A549 (cell line): ENCODE measurements around the gene SCAANT1. TPM values are rescaled to one million over a fixed set of nuclear protein-coding genes. Genes with fewer than 3 reads are reported as not detected.

ENCODE experiments used
- ATAC-seq, 2 experiments: fragments of 200-7000 bp in 1 of 2; fragments of >200 bp in 1 of 2; cut with Nextera tagmentation in 1 of 2; cut with Tn5 transposase in 1 of 2; 3 replicates each; pipeline versions ENCODE4 v1.8.0 to v1.9.1; 2018 to 2020; ENCODE audit warnings: mild to moderate bottlenecking in 1 of 2, moderate library complexity in 1 of 2
- CTCF ChIA-PET: fragments of 300-600 bp; sonication (Branson Sonifier 250); formaldehyde crosslinking; extraction: SDS; loops from one replicate; lab custom pipeline; 2021; ENCODE audit warnings: antibody characterized with exemption, inconsistent platforms; lab: Yijun Ruan, JAX
- POLR2A ChIA-PET: fragments of 350-600 bp; formaldehyde crosslinking; extraction: SDS; loops from one replicate; lab custom pipeline; 2021; ENCODE audit warnings: antibody characterized with exemption, inconsistent platforms; lab: Yijun Ruan, JAX
- DNase-seq, 2 experiments: peaks; one replicate each; pipeline versions ENCODE4 v3.0.0 to v3.0.0-alpha.2; 2011 to 2016; ENCODE audit warnings: low read depth in 1 of 2, low spot score in 1 of 2
- FAIRE-seq: peaks from 2 replicates; lab custom pipeline; 2011; peaks lifted over from hg19 to GRCh38; lab: Jason Lieb, UNC
- H3K27ac ChIP-seq, 2 experiments: fragments of >200 bp; sonication (Bioruptor Twin); formaldehyde crosslinking; 3 replicates each; pipeline ENCODE4 v1.5.1; 2016 to 2017
- H3K4me1 ChIP-seq: fragments of >200 bp; sonication (Bioruptor Twin); formaldehyde crosslinking; 3 replicates; pipeline ENCODE4 v1.6.1; 2016
- H3K4me2 ChIP-seq: fragments of >200 bp; sonication (Bioruptor Twin); formaldehyde crosslinking; 3 replicates; pipeline ENCODE4 v1.6.1; 2016
- H3K4me3 ChIP-seq: fragments of >200 bp; sonication (Bioruptor Twin); formaldehyde crosslinking; 3 replicates; pipeline ENCODE4 v1.5.1; 2016
- H3K9me3 ChIP-seq: fragments of >200 bp; sonication (Bioruptor Twin); formaldehyde crosslinking; 3 replicates; pipeline ENCODE4 v1.6.1; 2016
- BCL3 ChIP-seq: fragments of >200 bp; sonication (Bioruptor Twin); formaldehyde crosslinking; IDR thresholded peaks from 3 replicates; pipeline ENCODE4 v1.6.1; 2016
- CBX2 ChIP-seq: fragments of 200-600 bp; sonication (generic); IDR thresholded peaks from 2 replicates; pipeline ENCODE4 v1.6.1; 2016; ENCODE audit warnings: low read depth, mild to moderate bottlenecking, borderline replicate concordance
- CHD2 ChIP-seq: fragments of 150-350 bp; IDR thresholded peaks from 2 replicates; pipeline ENCODE4 v1.6.1; 2014; ENCODE audit warnings: low read length; ENCODE audit not compliant: partially characterized antibody
- CHD4 ChIP-seq: fragments of 200-600 bp; sonication (generic); IDR thresholded peaks from 2 replicates; pipeline ENCODE4 v1.6.1; 2016; ENCODE audit warnings: antibody characterized with exemption, mild to moderate bottlenecking, borderline replicate concordance
- E2F6 ChIP-seq: IDR thresholded peaks from 2 replicates; pipeline ENCODE4 v1.6.1; 2012; ENCODE audit warnings: low read depth, borderline replicate concordance
- ELK1 ChIP-seq: fragments of 150-350 bp; IDR thresholded peaks from 2 replicates; pipeline ENCODE4 v1.6.1; 2014; ENCODE audit warnings: low read depth, mild to moderate bottlenecking, low read length
- FOSL2 ChIP-seq, 2 experiments: fragments of 450-650 bp in 1 of 2; fragments of >200 bp in 1 of 2; sonication (Bioruptor Twin) in 1 of 2; formaldehyde crosslinking; IDR thresholded peaks; 2 replicates each; pipeline versions ENCODE4 v1.5.0 to v1.6.1; 2016 to 2020; ENCODE audit warnings: mild to moderate bottlenecking in 1 of 2, moderate library complexity in 1 of 2
- GATA3 ChIP-seq: IDR thresholded peaks from 2 replicates; pipeline ENCODE4 v1.6.1; 2012; ENCODE audit warnings: borderline replicate concordance
- HDAC2 ChIP-seq: fragments of 200-600 bp; sonication (generic); IDR thresholded peaks from 2 replicates; pipeline ENCODE4 v1.6.1; 2016
- HES2 ChIP-seq: fragments of >200 bp; sonication (Bioruptor Twin); formaldehyde crosslinking; IDR thresholded peaks from 2 replicates; pipeline ENCODE4 v1.6.1; 2016
- HEYL ChIP-seq: fragments of 250-450 bp; sonication (Bioruptor Pico); IDR thresholded peaks from 2 replicates; pipeline ENCODE4 v1.8.0; 2021; ENCODE audit warnings: mild to moderate bottlenecking, moderate library complexity
- HOXB5 ChIP-seq: fragments of 250-450 bp; sonication (Bioruptor Pico); IDR thresholded peaks from 2 replicates; pipeline ENCODE4 v1.5.0; 2020; ENCODE audit warnings: mild to moderate bottlenecking, moderate library complexity
- JUN ChIP-seq, 2 experiments: fragments of >200 bp; sonication (Bioruptor Twin); formaldehyde crosslinking; IDR thresholded peaks; 2 replicates in 1 of 2; 3 replicates in 1 of 2; pipeline ENCODE4 v1.6.1; 2016 to 2017
- MAX ChIP-seq: IDR thresholded peaks from 2 replicates; pipeline ENCODE4 v1.6.1; 2012
- MAZ ChIP-seq: fragments of 150-350 bp; IDR thresholded peaks from 2 replicates; pipeline ENCODE4 v1.6.1; 2014; ENCODE audit warnings: antibody characterized with exemption, low read depth, low read length, borderline replicate concordance
- MYC ChIP-seq: IDR thresholded peaks from 2 replicates; pipeline ENCODE4 v1.6.1; 2012; ENCODE audit warnings: mild to moderate bottlenecking, inconsistent platforms, low read length, improper control_type of control experiment, borderline replicate concordance
- NPAS2 ChIP-seq: fragments of 250-450 bp; sonication (Bioruptor Pico); IDR thresholded peaks from 2 replicates; pipeline ENCODE4 v1.8.0; 2022; ENCODE audit warnings: mild to moderate bottlenecking, moderate library complexity, borderline replicate concordance
- NR3C1 ChIP-seq: fragments of >200 bp; sonication (Bioruptor Twin); formaldehyde crosslinking; IDR thresholded peaks from 3 replicates; pipeline ENCODE4 v1.6.1; 2017
- PBX3 ChIP-seq: IDR thresholded peaks from 2 replicates; pipeline ENCODE4 v1.6.1; 2012
- PHF8 ChIP-seq: fragments of 200-600 bp; sonication (generic); IDR thresholded peaks from 2 replicates; pipeline ENCODE4 v1.6.1; 2016; ENCODE audit warnings: low read depth, mild to moderate bottlenecking, antibody characterized with exemption, moderate library complexity, borderline replicate concordance
- POLR2A ChIP-seq: IDR thresholded peaks from 2 replicates; pipeline ENCODE4 v1.6.1; 2012; ENCODE audit warnings: mild to moderate bottlenecking, low read length
- POLR2AphosphoS2 ChIP-seq: conservative IDR thresholded peaks from 2 replicates; pipeline ENCODE4 v1.6.1; 2012; ENCODE audit warnings: low read length, improper control_type of control experiment, inconsistent platforms
- RFX5 ChIP-seq: fragments of 450-650 bp; IDR thresholded peaks from 2 replicates; pipeline ENCODE4 v1.7.1; 2014; ENCODE audit warnings: antibody characterized with exemption, mild to moderate bottlenecking, moderate library complexity
- SMC3 ChIP-seq: fragments of >200 bp; sonication (Bioruptor Twin); formaldehyde crosslinking; IDR thresholded peaks from 3 replicates; pipeline ENCODE4 v1.6.1; 2018; ENCODE audit warnings: inconsistent platforms
- SREBF2 ChIP-seq: fragments of 450-650 bp; IDR thresholded peaks from 2 replicates; pipeline ENCODE4 v1.6.1; 2014; ENCODE audit warnings: mild to moderate bottlenecking, moderate library complexity
- TP53 ChIP-seq: fragments of 250-450 bp; sonication (Bioruptor Pico); IDR thresholded peaks from 2 replicates; pipeline ENCODE4 v1.5.0; 2021; ENCODE audit warnings: mild to moderate bottlenecking, moderate library complexity
- ZC3H11A ChIP-seq: fragments of 450-650 bp; IDR thresholded peaks from 2 replicates; pipeline ENCODE4 v1.6.1; 2014; ENCODE audit warnings: antibody characterized with exemption, mild to moderate bottlenecking
- ZFP36 ChIP-seq: fragments of 450-650 bp; IDR thresholded peaks from 2 replicates; pipeline ENCODE4 v1.6.1; 2014; ENCODE audit warnings: borderline replicate concordance; ENCODE audit not compliant: partially characterized antibody
- WGBS: methylation state at CpG from one replicate; pipeline ENCODE4 v1.1.6; 2017; ENCODE audit errors: missing lambda C conversion rate; 5-methylcytosine and 5-hydroxymethylcytosine counted together
- polyA plus RNA-seq, 4 experiments: library from polyadenylated mRNA; depleted of rRNA in 3 of 4; stranded (reverse); fragments of >200 nt; fragmentation: RNase III in 1 of 4; extraction: RNeasy Plus Mini Kit Qiagen cat#74134 plus additional on column Dnase treatment in 1 of 4; gene quantifications; 2 replicates in 3 of 4; 3 replicates in 1 of 4; pipeline ENCODE4 v1.2.3, GENCODE V29; 2011 to 2017

The SCAANT1 gene
- polyA plus RNA-seq, 2 of the 4 experiments (the other 2 are of a cell fraction) = not detected

GRCh38 chr3:63905731-63906620 is 6.2 kb downstream of the SCAANT1 start:
- no peak for ATAC-seq
- no peaks in the 10 kb centered on the region for H3K9me3 ChIP-seq
- no peak overlapping the region for H3K4me2 ChIP-seq
- POLR2A ChIA-PET = no interaction called here
- WGBS = 87% methylated on average over 4 of the region's 4 CpGs
- DNase-seq = no peak
- peaks cover 10% of the 10 kb centered on the region for H3K4me1 ChIP-seq
- CTCF ChIA-PET = interaction anchor here (0.7 kb wide), 1 partner anchor 556 kb away, joined by 3 read pairs; no protein-coding TSS in a partner anchor
- FAIRE-seq = no peak
- no peak for TF ChIP-seq CHD4
- no peak for TF ChIP-seq CBX2
- TF ChIP-seq HDAC2 = no peak
- TF ChIP-seq MAZ = no peak
- TF ChIP-seq SREBF2 = no peak
- TF ChIP-seq PHF8 = no peak
- no peak for TF ChIP-seq HEYL
- TF ChIP-seq POLR2A = no peak
- no peak for TF ChIP-seq ZFP36
- no peak for TF ChIP-seq ZC3H11A
- TF ChIP-seq CHD2 = no peak
- TF ChIP-seq E2F6 = no peak
- no peak for TF ChIP-seq MYC
- TF ChIP-seq POLR2AphosphoS2 = no peak
- no peak for TF ChIP-seq BCL3
- no peak for TF ChIP-seq RFX5
- TF ChIP-seq, all 56 proteins: peak for 0
- Histone ChIP-seq H3K27ac (no peak overlapping the region), H3K4me3 (no peak overlapping the region)

GRCh38 chr3:63900459-63900858 is 11.7 kb downstream of the SCAANT1 start:
- CTCF ChIA-PET = interaction anchor here (0.6 kb wide), 1 partner anchor 550 kb away, joined by 3 read pairs; no protein-coding TSS in a partner anchor
- no peak overlapping the region for H3K4me2 ChIP-seq

GRCh38 chr3:63900010-63900409 is 12.2 kb downstream of the SCAANT1 start:
- Histone ChIP-seq H3K4me1 (no peaks in the 10 kb centered on the region), H3K4me3 (no peak overlapping the region), H3K9me3 (no peaks in the 10 kb centered on the region), H3K27ac (no peak overlapping the region), H3K4me2 (no peak overlapping the region)
- no peak for FAIRE-seq
- 89% methylated on average over 5 of the region's 5 CpGs for WGBS
- ChIA-PET CTCF (no interaction called here), POLR2A (no interaction called here)
- no peak for DNase-seq
- ATAC-seq = no peak
- TF ChIP-seq MAZ = no peak
- TF ChIP-seq CHD2 = no peak
- TF ChIP-seq SMC3 = no peak
- TF ChIP-seq NR3C1 = no peak
- TF ChIP-seq MAX = no peak
- no peak for TF ChIP-seq ELK1
- no peak for TF ChIP-seq PBX3
- TF ChIP-seq FOSL2 (IDR thresholded peaks at IDR 0.05) = no peak
- no peak for TF ChIP-seq FOSL2 (CRISPR knock-in tag; IDR thresholded peaks at IDR 0.05)
- no peak for TF ChIP-seq HES2
- no peak for TF ChIP-seq TP53
- no peak for TF ChIP-seq NPAS2 (CRISPR knock-in tag)

More at GRCh38 chr3:63900459-63900858, 11.7 kb downstream of the SCAANT1 start:
- 93% methylated on average over 2 of the region's 2 CpGs for WGBS
- Histone ChIP-seq H3K27ac (no peak overlapping the region), H3K4me1 (no peaks in the 10 kb centered on the region), H3K4me3 (no peak overlapping the region), H3K9me3 (no peaks in the 10 kb centered on the region)
- no peak for ATAC-seq
- no peak for FAIRE-seq
- no peak for TF ChIP-seq SREBF2
- TF ChIP-seq JUN (IDR thresholded peaks at IDR 0.05) = no peak
- TF ChIP-seq GATA3 = no peak
- TF ChIP-seq HOXB5 = no peak
- TF ChIP-seq TP53 = no peak
- TF ChIP-seq MAX = no peak
- no peak for TF ChIP-seq POLR2AphosphoS2
- no peak for DNase-seq
- POLR2A ChIA-PET = no interaction called here
